Measurements from ENCODE around the gene DTWD2.
"Not testable (repeated sequence)": the region's sequence is repeated elsewhere in the genome, so short reads cannot be mapped to it uniquely, and the experiment has no call there.

Gene DTWD2

GRCh38 chr5:118996098-118996497 is 7.8 kb upstream of the DTWD2 start:
- DNase-seq = no peak

GRCh38 chr5:118994595-118994994 is 6.2 kb upstream of the DTWD2 start:
- no peak for DNase-seq

GRCh38 chr5:118993118-118993517 is 4.8 kb upstream of the DTWD2 start:
- not testable (repeated sequence) for DNase-seq

- DNase-seq = not testable (repeated sequence)
These were observed 3.7 kb upstream of the DTWD2 start for GRCh38 chr5:118992055-118992454.

- DNase-seq = no peak
These were observed 2.2 kb upstream of the DTWD2 start for GRCh38 chr5:118990582-118990981.

GRCh38 chr5:118989816-118990215 is 1.5 kb upstream of the DTWD2 start:
- no peak for DNase-seq

- no peak for DNase-seq
These were observed 476 bp upstream of the DTWD2 start for GRCh38 chr5:118988866-118989180.

DNA sequence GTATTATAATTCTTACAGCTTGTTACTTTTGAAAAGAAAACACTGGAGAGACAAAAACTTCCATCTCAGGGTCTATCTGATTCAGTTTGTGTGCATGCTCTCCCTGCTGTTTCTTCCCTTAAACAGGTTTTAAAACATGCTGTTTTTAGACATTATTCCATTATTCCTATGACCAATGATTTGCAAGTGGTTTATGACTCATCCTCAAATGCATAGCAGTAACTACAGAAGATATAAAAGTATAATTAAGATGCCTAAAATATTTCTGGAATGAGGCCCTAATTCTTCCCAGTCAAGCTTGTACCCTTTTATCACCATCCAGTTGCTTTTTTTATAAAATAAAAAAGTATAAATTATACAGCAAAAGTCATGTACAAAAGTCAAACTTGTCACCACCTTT is 3.7 kb downstream of the DTWD2 start:
- no peak for DNase-seq

DNA sequence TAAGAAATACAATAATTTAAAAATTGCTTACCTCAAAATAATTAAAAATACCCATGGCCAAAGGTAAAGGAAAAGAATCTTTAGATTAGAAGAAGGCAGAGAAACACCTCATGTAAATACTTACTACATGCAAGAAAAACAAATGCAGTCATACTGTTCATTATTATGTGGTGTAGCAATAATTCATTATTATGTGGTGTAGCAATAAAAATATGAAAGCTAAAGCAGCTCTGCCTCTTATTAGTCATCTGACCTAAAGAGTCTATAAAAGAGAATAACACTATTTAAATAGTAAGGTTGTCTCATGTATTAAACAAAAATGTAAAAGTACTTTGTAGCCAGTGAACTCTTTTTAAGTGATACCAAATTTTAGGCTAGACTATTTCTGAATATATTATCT is 6.6 kb downstream of the DTWD2 start:
- no peak for DNase-seq

GRCh38 chr5:118980438-118980837 is 7.9 kb downstream of the DTWD2 start:
- DNase-seq = no peak

GRCh38 chr5:118980017-118980416 is 8.3 kb downstream of the DTWD2 start:
- DNase-seq = no peak

DNA sequence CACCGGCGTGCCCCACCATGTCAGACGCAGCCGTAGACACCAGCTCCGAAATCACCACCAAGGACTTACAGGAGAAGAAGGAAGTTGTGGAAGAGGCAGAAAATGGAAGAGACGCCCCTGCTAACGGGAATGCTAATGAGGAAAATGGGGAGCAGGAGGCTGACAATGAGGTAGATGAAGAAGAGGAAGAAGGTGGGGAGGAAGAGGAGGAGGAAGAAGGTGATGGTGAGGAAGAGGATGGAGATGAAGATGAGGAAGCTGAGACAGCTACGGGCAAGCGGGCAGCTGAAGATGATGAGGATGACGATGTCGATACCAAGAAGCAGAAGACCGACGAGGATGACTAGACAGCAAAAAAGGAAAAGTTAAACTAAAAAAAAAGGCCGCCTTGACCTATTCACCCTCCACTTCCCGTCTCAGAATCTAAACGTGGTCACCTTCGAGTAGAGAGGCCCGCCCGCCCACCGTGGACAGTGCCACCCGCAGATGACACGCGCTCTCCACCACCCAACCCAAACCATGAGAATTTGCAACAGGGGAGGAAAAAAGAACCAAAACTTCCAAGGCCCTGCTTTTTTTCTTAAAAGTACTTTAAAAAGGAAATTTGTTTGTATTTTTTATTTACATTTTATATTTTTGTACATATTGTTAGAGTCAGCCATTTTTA is 14.4 kb downstream of the DTWD2 start:
- DNase-seq = not testable (repeated sequence)

GRCh38 chr5:118968925-118969375 is 19.4 kb downstream of the DTWD2 start:
- no peak for DNase-seq

GRCh38 chr5:118968406-118968911 is 19.9 kb downstream of the DTWD2 start:
- DNase-seq = no peak

- no peak for DNase-seq
These were observed 21.3 kb downstream of the DTWD2 start for GRCh38 chr5:118967059-118967508.

GRCh38 chr5:118965890-118966289 is 22.5 kb downstream of the DTWD2 start:
- DNase-seq = no peak

GRCh38 chr5:118964970-118965369 is 23.4 kb downstream of the DTWD2 start:
- DNase-seq = not testable (repeated sequence)

DNA sequence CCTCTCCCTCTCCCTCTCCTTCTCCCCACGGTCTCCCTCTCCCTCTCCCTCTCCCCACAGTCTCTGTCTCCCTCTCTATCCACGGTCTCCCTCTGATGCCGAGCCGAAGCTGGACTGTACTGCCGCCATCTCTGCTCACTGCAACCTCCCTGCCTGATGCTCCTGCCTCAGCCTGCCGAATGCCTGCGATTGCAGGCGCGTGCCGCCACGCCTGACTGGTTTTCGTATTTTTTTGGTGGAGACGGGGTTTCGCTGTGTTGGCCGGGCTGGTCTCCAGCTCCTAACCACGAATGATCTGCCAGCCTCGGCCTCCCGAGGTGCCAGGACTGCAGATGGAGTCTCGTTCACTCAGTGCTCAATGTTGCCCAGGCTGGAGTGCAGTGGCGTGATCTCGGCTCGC is 24.0 kb downstream of the DTWD2 start:
- not testable (repeated sequence) for DNase-seq

- DNase-seq = no peak
These were observed 25.2 kb downstream of the DTWD2 start for GRCh38 chr5:118963169-118963568.

- no peak for DNase-seq
These were observed 27.8 kb downstream of the DTWD2 start for GRCh38 chr5:118960557-118960956.

- no peak for DNase-seq
These were observed 31.6 kb downstream of the DTWD2 start for GRCh38 chr5:118956727-118957126.

GRCh38 chr5:118953652-118954005 is 34.7 kb downstream of the DTWD2 start:
- no peak for DNase-seq

- no peak for DNase-seq
These were observed 35.2 kb downstream of the DTWD2 start for GRCh38 chr5:118952992-118953651.

DNA sequence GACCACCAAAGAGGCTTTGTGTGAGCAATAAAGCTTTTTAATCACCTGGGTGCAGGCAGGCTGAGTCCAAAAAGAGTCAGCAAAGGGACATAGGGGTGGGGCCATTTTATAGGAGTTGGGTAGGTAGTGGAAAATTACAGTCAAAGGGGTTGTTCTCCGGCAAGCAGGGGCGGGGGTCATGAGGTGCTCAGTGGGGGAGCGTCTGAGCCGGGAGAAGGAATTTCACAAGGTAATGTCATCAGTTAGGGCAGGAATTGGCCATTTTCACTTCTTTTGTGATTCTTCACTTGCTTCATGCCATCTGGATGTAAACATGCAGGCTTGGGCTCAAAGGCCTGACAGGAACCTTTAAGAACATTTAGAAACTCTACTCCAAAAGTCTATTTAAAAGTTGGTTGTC is 36.0 kb downstream of the DTWD2 start:
- DNase-seq = not testable (repeated sequence)

GRCh38 chr5:118950354-118950753 is 38.0 kb downstream of the DTWD2 start:
- not testable (repeated sequence) for DNase-seq

Measured in CD4-positive, alpha-beta T cell treated with Interleukin-17A for 1 hour (primary cell).